ENCODE results near the gene MYH10. TPM values are rescaled to one million over a fixed set of nuclear protein-coding genes. Genes with fewer than 3 reads are reported as not detected.

The MYH10 gene
- total RNA-seq, 1 donor from 2014 or later, result 24.6 TPM

- no peak for ATAC-seq
Measured at GRCh38 chr17:8602679-8603078, 27.8 kb downstream of the MYH10 start.

- ATAC-seq, result no peak
Measured at GRCh38 chr17:8599351-8600011, 31.0 kb downstream of the MYH10 start.

- ATAC-seq, result no peak
Measured at GRCh38 chr17:8598913-8599312, 31.6 kb downstream of the MYH10 start.

DNA sequence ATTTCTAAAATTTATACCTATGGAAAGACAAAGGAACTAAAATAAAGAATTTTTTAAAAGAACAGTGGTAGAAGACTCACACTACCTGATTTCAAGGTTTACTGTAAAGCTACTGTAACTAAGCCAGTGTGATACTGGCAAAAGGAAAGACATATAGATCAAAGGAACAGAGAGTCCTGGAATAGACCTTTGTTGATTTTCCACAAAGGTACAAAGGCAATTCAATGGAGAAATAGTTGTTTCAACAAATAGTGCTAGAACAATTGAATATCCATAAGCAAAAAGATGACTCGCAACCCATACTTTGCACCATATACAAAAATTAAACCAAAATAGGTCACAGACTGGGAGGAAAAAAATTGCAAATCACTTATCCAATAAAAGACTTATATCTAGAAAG lies 36.7 kb downstream of the MYH10 start:
- ATAC-seq, result no peak

DNA sequence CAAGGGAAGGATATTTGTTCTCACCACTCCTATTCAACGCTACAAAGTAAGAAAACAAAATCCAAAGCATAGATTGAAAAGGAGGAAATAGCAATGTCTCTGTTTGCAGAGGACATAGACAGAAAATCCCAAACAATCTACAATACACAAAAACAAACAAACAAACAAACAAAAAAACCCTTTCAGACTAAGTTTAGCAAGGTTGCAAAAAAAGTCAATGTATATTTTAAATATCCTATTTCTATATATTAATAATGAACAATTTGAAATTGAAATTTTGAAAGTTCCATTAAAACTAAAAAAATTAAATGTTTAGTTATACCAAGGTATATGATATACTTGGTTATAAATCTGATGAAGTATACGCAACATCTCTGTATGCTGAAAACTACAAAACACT lies 37.2 kb downstream of the MYH10 start:
- no peak for ATAC-seq

GRCh38 chr17:8588877-8589554 lies 41.5 kb downstream of the MYH10 start:
- no peak for ATAC-seq

DNA sequence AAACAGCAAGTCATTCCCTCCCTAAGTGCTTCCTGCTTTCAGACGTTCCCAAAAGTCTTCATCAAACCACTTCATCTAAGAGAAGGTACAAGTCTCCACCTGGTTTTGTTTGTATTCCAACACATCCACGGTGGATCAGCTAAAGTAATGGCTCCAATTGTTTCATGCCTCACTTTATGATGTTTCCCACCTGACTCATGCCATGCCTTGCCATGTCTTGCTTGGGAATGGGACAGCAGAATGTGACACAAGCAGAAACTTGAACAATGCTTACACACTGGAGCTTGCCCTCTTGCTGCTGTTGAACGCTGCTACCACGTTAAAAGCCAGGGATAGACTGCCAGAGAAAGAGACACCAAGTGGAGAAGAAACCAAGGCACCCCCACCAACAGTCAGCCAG lies 43.8 kb downstream of the MYH10 start:
- peak; percentile 57 for ATAC-seq

- ATAC-seq, result no peak
Measured at GRCh38 chr17:8585911-8586310, 44.6 kb downstream of the MYH10 start.

- ATAC-seq, result no peak
Measured at GRCh38 chr17:8583954-8584353, 46.6 kb downstream of the MYH10 start.

DNA sequence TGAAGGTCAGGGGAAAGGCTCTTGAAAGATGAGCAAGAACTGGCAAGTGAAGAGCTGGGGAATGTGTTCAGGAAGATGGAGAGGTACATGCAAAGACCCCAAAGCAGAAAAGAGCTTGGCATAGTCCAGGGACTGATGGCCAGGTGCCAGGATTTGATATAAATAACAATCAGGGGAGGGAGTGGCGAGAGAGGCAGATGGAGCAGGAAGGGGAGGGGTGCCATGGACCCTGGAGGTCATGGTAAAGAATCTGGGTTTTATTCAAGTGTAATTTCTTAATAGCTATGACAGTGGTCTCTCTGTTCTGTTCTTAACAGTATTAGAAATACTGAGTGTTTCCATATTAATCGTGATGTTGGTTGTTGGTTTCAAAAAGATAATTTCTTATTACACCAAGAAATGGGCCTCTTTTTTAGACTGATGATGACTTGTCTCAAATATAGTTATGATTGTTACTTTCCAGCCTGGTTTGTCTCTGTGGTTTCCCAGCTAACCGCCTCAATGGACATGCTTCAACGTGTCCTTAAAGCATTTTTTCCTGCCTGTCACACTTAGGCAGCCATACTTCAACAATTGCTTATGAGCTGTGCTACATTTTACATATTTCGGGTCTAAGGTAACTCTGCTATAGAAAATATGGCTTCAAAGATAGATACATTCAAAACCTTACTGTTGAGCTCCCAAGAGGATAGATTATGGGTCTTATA lies 49.4 kb downstream of the MYH10 start:
- ATAC-seq, result peak; percentile 74

GRCh38 chr17:8577868-8578267 lies 52.7 kb downstream of the MYH10 start:
- no peak for ATAC-seq

- no peak for ATAC-seq
Measured at GRCh38 chr17:8576559-8577294, 53.8 kb downstream of the MYH10 start.

- ATAC-seq, result no peak
Measured at GRCh38 chr17:8574687-8575086, 55.8 kb downstream of the MYH10 start.

DNA sequence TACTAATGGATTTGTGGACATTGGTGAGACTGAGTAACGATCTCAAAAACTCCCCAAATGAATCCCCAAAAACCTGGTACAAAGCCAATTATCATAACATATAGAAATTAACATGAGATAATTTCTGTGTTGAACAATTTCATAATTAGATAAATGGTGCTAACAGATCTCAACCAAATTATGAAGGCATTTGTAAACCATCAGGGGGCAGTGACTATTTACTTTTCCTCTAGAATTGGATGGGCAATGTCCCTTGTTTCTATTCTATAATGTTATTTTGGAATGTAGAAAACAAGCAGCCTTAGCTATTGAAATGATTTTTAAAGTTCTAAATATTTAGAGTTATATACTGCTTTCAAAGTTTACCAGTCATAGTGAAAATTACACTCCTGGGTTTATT lies 57.8 kb downstream of the MYH10 start:
- no peak for ATAC-seq

DNA sequence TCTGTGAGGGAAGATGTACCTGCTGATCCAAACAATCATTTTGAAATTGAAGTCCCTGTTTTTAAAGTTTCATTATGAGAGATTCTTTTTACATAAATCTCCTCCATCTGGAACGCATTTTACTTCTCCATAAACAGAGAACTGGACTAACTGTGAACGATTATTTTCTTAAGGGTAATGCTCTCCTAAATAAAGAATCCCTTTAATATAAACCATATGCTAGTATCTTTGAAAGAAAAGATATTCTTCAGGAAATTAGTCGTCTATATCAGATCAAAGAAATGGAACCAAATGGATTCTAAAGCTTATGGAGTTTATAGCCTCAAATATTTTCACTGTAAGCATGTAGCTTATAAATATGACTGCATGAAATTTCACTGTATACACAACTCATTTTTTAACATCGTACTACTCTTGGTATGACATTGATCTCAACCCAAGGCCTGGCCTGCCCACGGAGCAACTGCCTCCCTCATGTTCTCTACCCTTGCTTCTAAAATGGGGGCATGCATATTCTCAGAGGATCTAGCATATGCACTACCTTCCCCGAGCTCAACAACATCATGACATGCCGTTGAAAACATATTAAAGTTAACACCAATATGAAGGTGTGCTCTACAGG lies 66.4 kb downstream of the MYH10 start:
- ATAC-seq, result no peak

DNA sequence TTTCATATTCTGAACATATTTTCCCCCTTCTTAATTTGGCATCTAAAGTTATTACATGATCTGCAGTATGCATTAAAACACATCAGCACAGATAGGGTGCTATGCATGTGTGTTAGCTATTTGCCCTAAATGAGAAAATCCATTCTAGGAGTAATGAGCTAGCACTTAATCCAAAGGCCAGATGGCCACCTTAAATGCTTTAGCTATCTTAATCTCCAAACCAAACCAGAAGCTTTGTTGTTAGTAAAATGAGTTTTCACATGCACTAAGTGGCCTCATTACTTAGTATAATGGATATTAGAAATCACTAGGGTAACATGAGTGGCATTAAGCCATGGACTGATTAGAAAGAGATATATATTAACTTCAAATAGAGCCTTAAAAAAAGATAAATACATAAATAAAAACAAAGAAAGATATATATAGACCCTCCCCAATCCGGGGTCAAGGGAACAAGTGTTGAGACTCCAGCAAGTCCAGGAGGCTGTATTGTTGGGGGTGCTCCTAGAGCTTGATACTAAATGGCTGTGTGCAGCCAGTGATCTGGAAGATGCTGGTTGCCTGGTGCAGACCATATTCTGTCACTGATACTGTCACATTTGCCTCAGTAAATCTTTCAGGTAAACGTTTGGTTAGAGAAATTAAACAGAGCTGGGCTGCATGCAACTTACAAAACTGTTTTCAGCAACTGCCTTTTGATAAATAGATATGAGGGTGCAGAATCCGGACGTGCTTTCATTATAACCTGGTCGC lies 67.3 kb downstream of the MYH10 start:
- no peak for ATAC-seq

GRCh38 chr17:8558144-8558543 lies 72.4 kb downstream of the MYH10 start:
- no peak for ATAC-seq

- ATAC-seq, result no peak
Measured at GRCh38 chr17:8557176-8557806, 73.2 kb downstream of the MYH10 start.

GRCh38 chr17:8556074-8556473 lies 74.5 kb downstream of the MYH10 start:
- no peak for ATAC-seq

DNA sequence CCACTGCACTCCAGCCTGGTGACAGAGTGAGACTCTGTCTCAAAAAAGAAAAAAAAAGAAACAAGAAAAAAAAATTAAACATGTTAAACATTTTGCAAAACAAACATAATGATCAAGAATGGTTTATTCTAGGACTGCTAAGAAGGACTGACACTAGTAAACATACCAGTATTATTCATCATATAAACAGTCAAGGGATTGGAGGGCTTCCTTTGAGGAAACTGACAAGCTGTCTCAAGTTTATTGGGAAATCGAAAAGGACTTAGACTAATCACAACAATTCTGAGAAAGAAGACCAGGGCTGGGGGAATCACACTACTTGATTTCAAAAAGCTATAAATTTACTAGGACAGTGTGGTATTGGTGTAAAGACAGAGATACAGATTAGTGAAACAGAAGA lies 75.5 kb downstream of the MYH10 start:
- ATAC-seq, result no peak

- ATAC-seq, result peak; percentile 99
Measured at GRCh38 chr17:8552577-8553320, 77.8 kb downstream of the MYH10 start.
